Nephron (organoid): ENCODE measurements around the gene RSKR.

Experiments
- H3K27ac Mint-ChIP-seq, 3 experiments: 2 replicates each; pipeline ENCODE4 v1.8.0; 2020; ENCODE audit warnings: mixed read lengths in 3 of 3, mild to moderate bottlenecking in 2 of 3, moderate library complexity in 1 of 3
- H3K27me3 Mint-ChIP-seq: 2 replicates; pipeline ENCODE4 v1.8.0; 2021; ENCODE audit warnings: low read depth, mild to moderate bottlenecking, moderate library complexity, mixed read lengths
- H3K36me3 Mint-ChIP-seq: 2 replicates; pipeline ENCODE4 v1.8.0; 2020; ENCODE audit warnings: low read depth, mixed read lengths
- H3K4me1 Mint-ChIP-seq: 2 replicates; pipeline ENCODE4 v1.8.0; 2020; ENCODE audit warnings: mixed read lengths
- H3K4me3 Mint-ChIP-seq, 3 experiments: 2 replicates each; pipeline ENCODE4 v1.8.0; 2020; ENCODE audit warnings: mild to moderate bottlenecking in 3 of 3, mixed read lengths in 3 of 3, moderate library complexity in 2 of 3
- H3K9me3 Mint-ChIP-seq: 2 replicates; pipeline ENCODE4 v1.8.0; 2020; ENCODE audit warnings: mixed read lengths
- CTCF ChIP-seq, 3 experiments: fragments of 200-600 bp; sonication (generic); IDR thresholded peaks; one replicate each; pipeline ENCODE4 v1.5.0; 2021; ENCODE audit warnings: antibody characterized with exemption in 3 of 3; ENCODE audit not compliant: unreplicated experiment in 3 of 3

The RSKR gene

DNA sequence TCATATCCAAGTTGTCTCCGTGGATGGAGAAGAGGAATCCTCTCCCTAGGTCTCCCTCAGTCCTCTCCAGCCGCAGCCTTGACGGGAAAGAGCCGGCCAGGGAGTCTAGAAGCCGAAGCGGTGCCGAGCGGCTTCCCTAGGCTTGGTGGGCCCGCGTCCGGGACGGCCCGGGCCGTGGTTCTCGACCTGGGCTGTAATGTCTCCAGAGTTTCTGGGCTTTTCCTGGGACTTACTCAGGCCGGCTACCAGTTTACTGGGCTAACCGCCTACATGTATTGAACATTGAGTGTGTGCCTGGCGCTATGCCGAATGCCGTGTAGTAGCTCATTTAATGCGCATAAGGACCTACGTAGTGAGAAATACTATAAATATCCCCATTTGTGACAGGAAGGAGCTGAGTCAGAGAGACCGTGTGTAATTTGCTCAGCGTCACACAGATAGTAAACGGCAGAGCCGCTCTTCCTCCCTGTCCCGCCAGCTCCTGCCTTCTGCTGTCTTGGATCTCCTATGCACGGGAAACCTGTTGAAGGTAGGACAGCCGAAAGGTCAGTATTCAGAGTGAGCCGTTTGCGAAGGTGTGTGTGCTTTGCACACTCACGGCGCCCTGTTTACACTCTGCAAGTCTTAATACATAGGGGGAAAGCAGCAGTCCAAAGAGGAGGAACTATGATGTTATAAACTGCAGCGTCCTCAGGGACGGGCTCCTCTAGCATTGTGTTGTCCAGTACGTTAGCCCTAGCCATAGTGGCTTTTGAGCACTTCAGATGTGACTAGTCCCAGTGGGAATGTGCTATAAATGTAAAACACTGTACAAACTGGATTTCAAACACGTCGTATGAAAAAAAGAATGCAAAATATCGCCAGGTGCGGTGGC is 14.4 kb downstream of the RSKR start:
- Mint-ChIP-seq H3K36me3 (peaks cover 3% of the 10 kb centered on the region), H3K27ac (peak overlapping the region; percentile 59 to 90 (median 86)), H3K4me1 (peaks cover 22% of the 10 kb centered on the region), H3K27me3 (no peaks in the 10 kb centered on the region), H3K4me3 (peak overlapping the region; percentile 88 to 92 (median 90)), H3K9me3 (no peaks in the 10 kb centered on the region)
- no peak for TF ChIP-seq CTCF (IDR thresholded peaks at IDR 0.05; ENCODE audit: unreplicated experiment in 3 of 3)

DNA sequence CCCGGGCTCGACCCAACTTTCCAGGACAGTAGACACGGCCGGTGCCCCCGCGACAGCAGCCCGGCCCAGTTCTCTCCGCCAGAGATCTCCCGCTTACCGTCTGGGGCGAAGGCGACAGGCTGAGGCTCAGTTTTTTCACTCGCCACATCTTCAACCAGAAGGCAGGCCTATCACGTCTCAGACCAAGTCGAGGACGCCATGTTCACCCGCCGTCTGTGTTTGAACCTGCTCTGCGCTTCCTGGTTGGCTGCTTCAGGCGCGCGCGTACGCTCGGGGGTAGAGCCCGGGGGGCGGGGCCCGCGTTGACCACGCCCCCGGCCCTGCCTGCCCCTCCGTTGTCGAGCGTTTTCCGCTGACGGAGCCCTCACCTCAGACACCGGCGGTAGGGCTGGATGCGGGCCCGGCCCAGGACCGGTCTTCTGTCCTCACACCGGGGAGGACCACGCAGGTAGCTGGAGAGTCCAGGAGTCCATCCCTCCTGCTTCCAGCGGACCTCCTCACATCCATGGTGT is 15.1 kb downstream of the RSKR start, which contains the start of gene SPAG5:
TSS of gene SPAG5 (minus strand) at position 227 of the 512 bp plus-strand sequence. CDS start at position 148, 79 bp downstream.
- TF ChIP-seq CTCF (IDR thresholded peaks at IDR 0.05; ENCODE audit: unreplicated experiment in 3 of 3) = no peak
- H3K27me3 Mint-ChIP-seq = no peaks in the 10 kb centered on the region
- peaks cover 3% of the 10 kb centered on the region for H3K36me3 Mint-ChIP-seq
- H3K9me3 Mint-ChIP-seq = no peaks in the 10 kb centered on the region
- H3K4me1 Mint-ChIP-seq = peaks cover 22% of the 10 kb centered on the region
- H3K27ac Mint-ChIP-seq = peak within 1 kb of the TSS; percentile 80 to 93 (median 86)
- peak within 1 kb of the TSS; percentile 88 to 92 (median 90) for H3K4me3 Mint-ChIP-seq

- TF ChIP-seq CTCF (IDR thresholded peaks at IDR 0.05; ENCODE audit: unreplicated experiment in 3 of 3) = no peak
- no peaks in the 10 kb centered on the region for H3K9me3 Mint-ChIP-seq
- H3K4me1 Mint-ChIP-seq = peaks cover 22% of the 10 kb centered on the region
- no peaks in the 10 kb centered on the region for H3K27me3 Mint-ChIP-seq
- H3K36me3 Mint-ChIP-seq = peaks cover 1% of the 10 kb centered on the region
- H3K4me3 Mint-ChIP-seq = peak overlapping the region; percentile 88 to 92 (median 90)
- peak overlapping the region; percentile 80 to 93 (median 80) for H3K27ac Mint-ChIP-seq
Observed at GRCh38 chr17:28598389-28598788, 15.6 kb downstream of the RSKR start.

- peaks cover 22% of the 10 kb centered on the region for H3K4me1 Mint-ChIP-seq
- TF ChIP-seq CTCF (IDR thresholded peaks at IDR 0.05; ENCODE audit: unreplicated experiment in 3 of 3) = no peak
- no peaks in the 10 kb centered on the region for H3K9me3 Mint-ChIP-seq
- peak overlapping the region; percentile 88 to 92 (median 90) for H3K4me3 Mint-ChIP-seq
- no peaks in the 10 kb centered on the region for H3K27me3 Mint-ChIP-seq
- H3K27ac Mint-ChIP-seq = peak overlapping the region; percentile 80 to 93 (median 80)
- peaks cover 7% of the 10 kb centered on the region for H3K36me3 Mint-ChIP-seq
Observed at GRCh38 chr17:28597606-28598383, 16.2 kb downstream of the RSKR start.

- TF ChIP-seq CTCF (IDR thresholded peaks at IDR 0.05; ENCODE audit: unreplicated experiment in 3 of 3) = no peak
- H3K36me3 Mint-ChIP-seq = peaks cover 36% of the 10 kb centered on the region
- H3K27me3 Mint-ChIP-seq = no peaks in the 10 kb centered on the region
- no peak overlapping the region for H3K4me3 Mint-ChIP-seq
- H3K9me3 Mint-ChIP-seq = no peaks in the 10 kb centered on the region
- no peak overlapping the region for H3K27ac Mint-ChIP-seq
- no peaks in the 10 kb centered on the region for H3K4me1 Mint-ChIP-seq
Observed at GRCh38 chr17:28592260-28592659, 21.7 kb downstream of the RSKR start.
